Keratinocyte (primary cell): ENCODE measurements around the gene TCHP. TPM values are rescaled to one million over a fixed set of nuclear protein-coding genes. Genes with fewer than 3 reads are reported as not detected.

Experiments used
- DNase-seq: peaks from one replicate; pipeline ENCODE4 v3.0.0-alpha.2; 2011; ENCODE audit warnings: low read depth, missing footprints, low spot score
- FAIRE-seq: peaks from 2 replicates; lab custom pipeline; 2011; peaks lifted over from hg19 to GRCh38; lab: Jason Lieb, UNC
- H2AFZ ChIP-seq: 2 replicates; pipeline ENCODE4 v1.6.0; 2012; ENCODE audit warnings: low read length, control low read depth, inconsistent platforms; ENCODE audit not compliant: control insufficient read depth
- H3K27ac ChIP-seq: 2 replicates; pipeline ENCODE4 v1.5.1; 2011; ENCODE audit warnings: low read length; ENCODE audit not compliant: control insufficient read depth, insufficient read depth
- H3K27me3 ChIP-seq: 3 replicates; pipeline ENCODE4 v1.6.0; 2011; ENCODE audit warnings: low read length; ENCODE audit not compliant: control insufficient read depth, insufficient read depth; ENCODE audit errors: extremely low read depth
- H3K36me3 ChIP-seq, 2 experiments: 2 replicates in 1 of 2; 3 replicates in 1 of 2; pipeline ENCODE4 v1.5.1; 2011; ENCODE audit warnings: low read length in 2 of 2, mild to moderate bottlenecking in 1 of 2; ENCODE audit not compliant: control insufficient read depth in 2 of 2, insufficient read depth in 2 of 2; ENCODE audit errors: extremely low read depth in 1 of 2
- H3K4me1 ChIP-seq: 3 replicates; pipeline ENCODE4 v1.5.1; 2011; ENCODE audit warnings: low read length; ENCODE audit not compliant: control insufficient read depth, insufficient read depth; ENCODE audit errors: extremely low read depth
- H3K4me2 ChIP-seq: 3 replicates; pipeline ENCODE4 v1.6.0; 2011; ENCODE audit warnings: low read depth, low read length; ENCODE audit not compliant: control insufficient read depth, insufficient read depth; ENCODE audit errors: extremely low read depth
- H3K4me3 ChIP-seq, 3 experiments: fragments of 200-600 bp in 1 of 3; sonication (generic) in 1 of 3; 2 replicates in 2 of 3; 3 replicates in 1 of 3; pipeline ENCODE4 v1.5.1; 2011 to 2016; ENCODE audit warnings: low read length in 3 of 3, mild to moderate bottlenecking in 3 of 3, control low read depth in 2 of 3, inconsistent platforms in 1 of 3, low read depth in 1 of 3, mixed read lengths in 1 of 3, mixed run types in 1 of 3, moderate library complexity in 1 of 3; ENCODE audit not compliant: control insufficient read depth in 2 of 3, insufficient read depth in 2 of 3; ENCODE audit errors: extremely low read depth in 1 of 3
- H3K79me2 ChIP-seq: 2 replicates; pipeline ENCODE4 v1.6.0; 2012; ENCODE audit warnings: low read length; ENCODE audit not compliant: control insufficient read depth, insufficient read depth
- H3K9ac ChIP-seq: 3 replicates; pipeline ENCODE4 v1.6.0; 2011; ENCODE audit warnings: low read length; ENCODE audit not compliant: control insufficient read depth, insufficient read depth; ENCODE audit errors: extremely low read depth
- H3K9me1 ChIP-seq: 3 replicates; pipeline ENCODE4 v1.6.0; 2011; ENCODE audit warnings: low read length; ENCODE audit not compliant: control insufficient read depth, insufficient read depth; ENCODE audit errors: extremely low read depth
- H3K9me3 ChIP-seq: 2 replicates; pipeline ENCODE4 v1.5.1; 2012; ENCODE audit warnings: low read depth, low read length; ENCODE audit not compliant: control insufficient read depth
- H4K20me1 ChIP-seq: 3 replicates; pipeline ENCODE4 v1.6.0; 2011; ENCODE audit warnings: low read length; ENCODE audit not compliant: control insufficient read depth, insufficient read depth; ENCODE audit errors: extremely low read depth
- EZH2 ChIP-seq: IDR thresholded peaks from one replicate; pipeline ENCODE4 v1.6.1; 2012; ENCODE audit warnings: inconsistent platforms, mild to moderate bottlenecking, low read length, moderate library complexity
- dilution Hi-C: fragments of 300-500 bp; cut with MboI; formaldehyde crosslinking; loops from one replicate; pipeline ENCODE4 v1.7.0; 2020; ENCODE audit warnings: low sequenced_read_pairs; ENCODE audit not compliant: extremely low pct_ligation_motif_present
- polyA plus RNA-seq, 5 experiments: library from polyadenylated mRNA; depleted of rRNA in 3 of 5; stranded (reverse) in 3 of 5; stranded (forward) in 1 of 5; unstranded in 1 of 5; fragments of >200 nt; gene quantifications; 1 replicate in 1 of 5; 2 replicates in 3 of 5; 3 replicates in 1 of 5; pipeline versions ENCODE4 v1.2.1 to v1.2.3, GENCODE V29; 2011 to 2012; ENCODE audit warnings: missing spikeins in 2 of 5, low read depth in 1 of 5, low replicate concordance in 1 of 5
- TF ChIP-seq, protein P1 (sequence below), 3 experiments: IDR thresholded peaks in 1 of 3; conservative IDR thresholded peaks in 1 of 3; optimal IDR thresholded peaks in 1 of 3; 2 replicates in 2 of 3; 3 replicates in 1 of 3; pipeline versions ENCODE3 to v1.5.1; 2011; ENCODE audit warnings: low read length in 3 of 3, mild to moderate bottlenecking in 3 of 3, moderate library complexity in 2 of 3, control low read depth in 1 of 3, inconsistent platforms in 1 of 3; ENCODE audit not compliant: insufficient read depth in 2 of 3; ENCODE audit errors: extremely low read depth in 1 of 3

Gene TCHP
- polyA plus RNA-seq, 1 donor (not counting 4 experiments of a cell fraction or from before 2014, with no cell fraction given): 9.6 TPM

DNA sequence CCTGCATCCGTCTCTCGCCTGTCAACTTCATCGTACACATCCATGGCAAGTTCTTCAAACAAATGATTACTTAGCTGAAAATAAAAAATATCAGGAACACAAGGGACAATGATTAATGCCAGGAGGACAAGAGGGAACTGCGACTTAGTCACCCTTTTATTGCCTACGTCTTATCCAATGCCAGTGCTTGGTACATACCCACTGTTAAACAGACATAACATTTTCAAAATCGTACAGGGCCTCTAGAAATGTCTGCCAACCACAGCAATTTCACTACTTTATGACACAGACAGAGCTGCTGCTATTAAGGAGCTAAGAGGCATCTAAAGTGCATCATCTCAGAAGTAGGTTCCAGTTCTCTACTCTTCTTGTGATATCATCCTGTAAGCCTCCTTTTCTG, 61.5 kb downstream of the TCHP start:
- Histone ChIP-seq H3K9me1 (no peaks in the 10 kb centered on the region), H3K9ac (no peak overlapping the region), H3K9me3 (no peaks in the 10 kb centered on the region), H2AFZ (no peak overlapping the region), H3K36me3 (peaks cover 7 to 26% of the 10 kb centered on the region in 2 experiments), H3K27ac (no peak overlapping the region), H3K27me3 (no peaks in the 10 kb centered on the region), H4K20me1 (no peaks in the 10 kb centered on the region), H3K4me1 (no peaks in the 10 kb centered on the region), H3K4me3 (no peak overlapping the region), H3K79me2 (no peaks in the 10 kb centered on the region), H3K4me2 (no peak overlapping the region)
- FAIRE-seq: no peak
- TF ChIP-seq, protein P1, sequence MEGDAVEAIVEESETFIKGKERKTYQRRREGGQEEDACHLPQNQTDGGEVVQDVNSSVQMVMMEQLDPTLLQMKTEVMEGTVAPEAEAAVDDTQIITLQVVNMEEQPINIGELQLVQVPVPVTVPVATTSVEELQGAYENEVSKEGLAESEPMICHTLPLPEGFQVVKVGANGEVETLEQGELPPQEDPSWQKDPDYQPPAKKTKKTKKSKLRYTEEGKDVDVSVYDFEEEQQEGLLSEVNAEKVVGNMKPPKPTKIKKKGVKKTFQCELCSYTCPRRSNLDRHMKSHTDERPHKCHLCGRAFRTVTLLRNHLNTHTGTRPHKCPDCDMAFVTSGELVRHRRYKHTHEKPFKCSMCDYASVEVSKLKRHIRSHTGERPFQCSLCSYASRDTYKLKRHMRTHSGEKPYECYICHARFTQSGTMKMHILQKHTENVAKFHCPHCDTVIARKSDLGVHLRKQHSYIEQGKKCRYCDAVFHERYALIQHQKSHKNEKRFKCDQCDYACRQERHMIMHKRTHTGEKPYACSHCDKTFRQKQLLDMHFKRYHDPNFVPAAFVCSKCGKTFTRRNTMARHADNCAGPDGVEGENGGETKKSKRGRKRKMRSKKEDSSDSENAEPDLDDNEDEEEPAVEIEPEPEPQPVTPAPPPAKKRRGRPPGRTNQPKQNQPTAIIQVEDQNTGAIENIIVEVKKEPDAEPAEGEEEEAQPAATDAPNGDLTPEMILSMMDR (optimal IDR thresholded peaks at IDR 0.05 in 1 of 3, IDR thresholded peaks at IDR 0.05 in 1 of 3, conservative IDR thresholded peaks at IDR 0.05 in 1 of 3; ENCODE audit: extremely low read depth in 1 of 3, insufficient read depth in 2 of 3, low read length in 3 of 3): no peak
- TF ChIP-seq EZH2: no peak
- dilution Hi-C loops: no loop called here
- DNase-seq: no peak

DNA sequence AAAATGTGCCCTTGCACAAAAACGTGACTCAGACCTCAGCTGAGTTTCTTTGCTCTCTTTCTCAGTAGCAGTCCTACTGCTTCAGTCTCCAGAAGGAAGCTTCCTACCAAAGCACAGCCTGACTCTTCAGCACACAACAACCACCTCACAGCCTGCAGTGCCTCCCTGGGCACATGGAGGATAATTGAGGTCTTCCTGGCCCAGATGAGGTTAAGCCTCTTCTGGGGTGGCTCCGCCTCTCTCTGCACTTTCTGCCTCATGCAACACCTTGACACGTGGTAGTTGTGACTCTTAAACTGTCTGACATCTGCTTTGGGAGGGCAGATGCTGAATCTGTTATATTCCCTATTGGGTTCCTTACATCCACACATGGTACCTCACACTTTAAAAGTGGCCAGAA, 62.3 kb downstream of the TCHP start:
- H3K79me2 ChIP-seq: no peaks in the 10 kb centered on the region
- no peak overlapping the region for H2AFZ ChIP-seq
- peaks cover 7 to 25% of the 10 kb centered on the region in 2 experiments for H3K36me3 ChIP-seq
- no peaks in the 10 kb centered on the region for H4K20me1 ChIP-seq
- H3K27me3 ChIP-seq: no peaks in the 10 kb centered on the region
- H3K4me3 ChIP-seq: no peak overlapping the region
- TF ChIP-seq, protein P1 (optimal IDR thresholded peaks at IDR 0.05 in 1 of 3, IDR thresholded peaks at IDR 0.05 in 1 of 3, conservative IDR thresholded peaks at IDR 0.05 in 1 of 3; ENCODE audit: extremely low read depth in 1 of 3, insufficient read depth in 2 of 3, low read length in 3 of 3): no peak
- no peak for TF ChIP-seq EZH2
- H3K9me1 ChIP-seq: no peaks in the 10 kb centered on the region
- no peak for FAIRE-seq
- H3K27ac ChIP-seq: no peak overlapping the region
- H3K4me2 ChIP-seq: no peak overlapping the region
- H3K9ac ChIP-seq: no peak overlapping the region
- no peaks in the 10 kb centered on the region for H3K4me1 ChIP-seq
- dilution Hi-C loops: no loop called here
- no peak for DNase-seq
- H3K9me3 ChIP-seq: no peaks in the 10 kb centered on the region
